Left forelimb (tissue), 1 donor: ENCODE data around the gene FZD2.

ENCODE experiments used
- DNase-seq: peaks from one replicate; pipeline ENCODE4 v3.0.0-alpha.2; 2018; ENCODE audit warnings: low spot score

Gene FZD2

GRCh38 chr17:44607836-44608690 is 50.8 kb downstream of the FZD2 start:
- DNase-seq = peak; percentile 79

GRCh38 chr17:44608727-44609435 is 51.6 kb downstream of the FZD2 start:
- no peak for DNase-seq

GRCh38 chr17:44610331-44610730 is 53.0 kb downstream of the FZD2 start:
- no peak for DNase-seq
